Activated naive CD4-positive, alpha-beta T cell treated with anti-CD3 and anti-CD28 coated beads, Interleukin-2, amount 50 U/mL, for 24 hours (primary cell): Measurements from ENCODE around the gene APLP1.
"Not testable (repeated sequence)": the region's sequence is repeated elsewhere in the genome, so short reads cannot be mapped to it uniquely, and the experiment has no call there.

Source experiments
- H3K27ac Mint-ChIP-seq: one replicate; pipeline ENCODE4 v1.8.0; 2021; ENCODE audit warnings: mild to moderate bottlenecking, mixed read lengths
- H3K27me3 Mint-ChIP-seq: one replicate; pipeline ENCODE4 v1.8.0; 2021; ENCODE audit warnings: mixed read lengths
- H3K36me3 Mint-ChIP-seq: one replicate; pipeline ENCODE4 v1.8.0; 2021; ENCODE audit warnings: mixed read lengths
- H3K4me1 Mint-ChIP-seq: one replicate; pipeline ENCODE4 v1.8.0; 2021; ENCODE audit warnings: mixed read lengths
- H3K4me3 Mint-ChIP-seq: one replicate; pipeline ENCODE4 v1.8.0; 2021; ENCODE audit warnings: mild to moderate bottlenecking, mixed read lengths
- H3K9me3 Mint-ChIP-seq: one replicate; pipeline ENCODE4 v1.8.0; 2021; ENCODE audit warnings: mixed read lengths

APLP1 gene

GRCh38 chr19:35868823-35869326 is 501 bp downstream of the APLP1 start:
- no peaks in the 10 kb centered on the region for H3K36me3 Mint-ChIP-seq
- no peak overlapping the region for H3K27ac Mint-ChIP-seq

GRCh38 chr19:35869327-35870123 is 1.2 kb downstream of the APLP1 start:
- H3K4me3 Mint-ChIP-seq = peak overlapping the region; percentile 69
- no peak overlapping the region for H3K27ac Mint-ChIP-seq
- H3K27me3 Mint-ChIP-seq = peaks cover 24% of the 10 kb centered on the region
- H3K36me3 Mint-ChIP-seq = no peaks in the 10 kb centered on the region
- no peaks in the 10 kb centered on the region for H3K9me3 Mint-ChIP-seq
- peaks cover 14% of the 10 kb centered on the region for H3K4me1 Mint-ChIP-seq

More at GRCh38 chr19:35868823-35869326, 501 bp downstream of the APLP1 start:
- peaks cover 21% of the 10 kb centered on the region for H3K27me3 Mint-ChIP-seq
- no peaks in the 10 kb centered on the region for H3K9me3 Mint-ChIP-seq
- peaks cover 14% of the 10 kb centered on the region for H3K4me1 Mint-ChIP-seq
- peak overlapping the region; percentile 68 for H3K4me3 Mint-ChIP-seq

GRCh38 chr19:35870124-35870736 is 1.9 kb downstream of the APLP1 start:
- not testable (repeated sequence) for H3K36me3 Mint-ChIP-seq, H3K9me3 Mint-ChIP-seq, H3K27ac Mint-ChIP-seq
- H3K27me3 Mint-ChIP-seq = peaks cover 23% of the 10 kb centered on the region
- peaks cover 14% of the 10 kb centered on the region for H3K4me1 Mint-ChIP-seq
- H3K4me3 Mint-ChIP-seq = peak overlapping the region; percentile 69

- Mint-ChIP-seq H3K36me3 (no peaks in the 10 kb centered on the region), H3K4me1 (peaks cover 14% of the 10 kb centered on the region), H3K9me3 (no peaks in the 10 kb centered on the region), H3K27me3 (peaks cover 23% of the 10 kb centered on the region), H3K27ac (no peak overlapping the region), H3K4me3 (no peak overlapping the region)
These were observed 2.4 kb downstream of the APLP1 start for GRCh38 chr19:35870798-35871197.

GRCh38 chr19:35871611-35872010 is 3.2 kb downstream of the APLP1 start:
- Mint-ChIP-seq H3K36me3 (peaks cover 5% of the 10 kb centered on the region), H3K4me1 (peaks cover 14% of the 10 kb centered on the region), H3K27ac (no peak overlapping the region), H3K27me3 (peaks cover 27% of the 10 kb centered on the region), H3K9me3 (no peaks in the 10 kb centered on the region), H3K4me3 (no peak overlapping the region)

GRCh38 chr19:35872180-35872579 is 3.8 kb downstream of the APLP1 start:
- H3K4me1 Mint-ChIP-seq = peaks cover 14% of the 10 kb centered on the region
- H3K27me3 Mint-ChIP-seq = peaks cover 27% of the 10 kb centered on the region
- H3K9me3 Mint-ChIP-seq = no peaks in the 10 kb centered on the region
- no peak overlapping the region for H3K4me3 Mint-ChIP-seq
- H3K27ac Mint-ChIP-seq = no peak overlapping the region
- peaks cover 5% of the 10 kb centered on the region for H3K36me3 Mint-ChIP-seq

- Mint-ChIP-seq H3K9me3 (no peaks in the 10 kb centered on the region), H3K27ac (no peak overlapping the region), H3K4me3 (no peak overlapping the region), H3K27me3 (peaks cover 34% of the 10 kb centered on the region), H3K36me3 (peaks cover 7% of the 10 kb centered on the region), H3K4me1 (peaks cover 9% of the 10 kb centered on the region)
These were observed 6.1 kb downstream of the APLP1 start for GRCh38 chr19:35874392-35874930.

GRCh38 chr19:35879068-35879467 is 10.7 kb downstream of the APLP1 start:
- H3K36me3 Mint-ChIP-seq = peaks cover 9% of the 10 kb centered on the region

GRCh38 chr19:35879770-35880317 is 11.5 kb downstream of the APLP1 start:
- H3K27ac Mint-ChIP-seq = peak overlapping the region; percentile 51
- H3K4me1 Mint-ChIP-seq = peaks cover 13% of the 10 kb centered on the region
- H3K27me3 Mint-ChIP-seq = peaks cover 21% of the 10 kb centered on the region
- no peaks in the 10 kb centered on the region for H3K9me3 Mint-ChIP-seq
- peaks cover 9% of the 10 kb centered on the region for H3K36me3 Mint-ChIP-seq
- no peak overlapping the region for H3K4me3 Mint-ChIP-seq

More at GRCh38 chr19:35879068-35879467, 10.7 kb downstream of the APLP1 start:
- Mint-ChIP-seq H3K27me3 (peaks cover 23% of the 10 kb centered on the region), H3K4me1 (peaks cover 13% of the 10 kb centered on the region), H3K9me3 (no peaks in the 10 kb centered on the region), H3K27ac (no peak overlapping the region), H3K4me3 (no peak overlapping the region)

GRCh38 chr19:35882114-35882832 is 13.9 kb downstream of the APLP1 start:
- H3K9me3 Mint-ChIP-seq = no peaks in the 10 kb centered on the region
- H3K27me3 Mint-ChIP-seq = peaks cover 16% of the 10 kb centered on the region
- H3K27ac Mint-ChIP-seq = peak overlapping the region; percentile 18
- H3K36me3 Mint-ChIP-seq = peaks cover 6% of the 10 kb centered on the region
- no peak overlapping the region for H3K4me3 Mint-ChIP-seq
- H3K4me1 Mint-ChIP-seq = peaks cover 13% of the 10 kb centered on the region

GRCh38 chr19:35883882-35884281 is 15.5 kb downstream of the APLP1 start:
- Mint-ChIP-seq H3K27ac (no peak overlapping the region), H3K4me3 (no peak overlapping the region), H3K9me3 (no peaks in the 10 kb centered on the region), H3K36me3 (peaks cover 11% of the 10 kb centered on the region), H3K27me3 (peaks cover 8% of the 10 kb centered on the region), H3K4me1 (peaks cover 16% of the 10 kb centered on the region)

GRCh38 chr19:35885225-35885738 is 16.9 kb downstream of the APLP1 start:
- Mint-ChIP-seq H3K4me1 (peaks cover 9% of the 10 kb centered on the region), H3K27ac (peak overlapping the region; percentile 51), H3K9me3 (no peaks in the 10 kb centered on the region), H3K27me3 (no peaks in the 10 kb centered on the region), H3K36me3 (peaks cover 14% of the 10 kb centered on the region), H3K4me3 (no peak overlapping the region)

GRCh38 chr19:35885904-35886303 is 17.5 kb downstream of the APLP1 start:
- Mint-ChIP-seq H3K4me3 (no peak overlapping the region), H3K27ac (no peak overlapping the region), H3K36me3 (peaks cover 14% of the 10 kb centered on the region), H3K4me1 (peaks cover 9% of the 10 kb centered on the region), H3K9me3 (no peaks in the 10 kb centered on the region), H3K27me3 (no peaks in the 10 kb centered on the region)

GRCh38 chr19:35887197-35887596 is 18.8 kb downstream of the APLP1 start:
- peaks cover 7% of the 10 kb centered on the region for H3K4me1 Mint-ChIP-seq
- H3K27ac Mint-ChIP-seq = no peak overlapping the region
- no peak overlapping the region for H3K4me3 Mint-ChIP-seq
- no peaks in the 10 kb centered on the region for H3K9me3 Mint-ChIP-seq
- H3K36me3 Mint-ChIP-seq = peaks cover 14% of the 10 kb centered on the region
- no peaks in the 10 kb centered on the region for H3K27me3 Mint-ChIP-seq

- H3K9me3 Mint-ChIP-seq = no peaks in the 10 kb centered on the region
- no peak overlapping the region for H3K27ac Mint-ChIP-seq
- H3K4me1 Mint-ChIP-seq = peaks cover 12% of the 10 kb centered on the region
- no peaks in the 10 kb centered on the region for H3K27me3 Mint-ChIP-seq
- H3K36me3 Mint-ChIP-seq = peaks cover 17% of the 10 kb centered on the region
- H3K4me3 Mint-ChIP-seq = no peak overlapping the region
These were observed 20.0 kb downstream of the APLP1 start for GRCh38 chr19:35888398-35888797.
